GM19467 (cell line): ENCODE results near the gene CTDSP1.

Experiments
- ATAC-seq: cut with Tn5 transposase; IDR thresholded peaks from one replicate; pipeline ENCODE4 v1.9.1; 2021; ENCODE audit warnings: mild to moderate bottlenecking, moderate library complexity; ENCODE audit not compliant: unreplicated experiment

The CTDSP1 gene, protein sequence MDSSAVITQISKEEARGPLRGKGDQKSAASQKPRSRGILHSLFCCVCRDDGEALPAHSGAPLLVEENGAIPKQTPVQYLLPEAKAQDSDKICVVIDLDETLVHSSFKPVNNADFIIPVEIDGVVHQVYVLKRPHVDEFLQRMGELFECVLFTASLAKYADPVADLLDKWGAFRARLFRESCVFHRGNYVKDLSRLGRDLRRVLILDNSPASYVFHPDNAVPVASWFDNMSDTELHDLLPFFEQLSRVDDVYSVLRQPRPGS

DNA sequence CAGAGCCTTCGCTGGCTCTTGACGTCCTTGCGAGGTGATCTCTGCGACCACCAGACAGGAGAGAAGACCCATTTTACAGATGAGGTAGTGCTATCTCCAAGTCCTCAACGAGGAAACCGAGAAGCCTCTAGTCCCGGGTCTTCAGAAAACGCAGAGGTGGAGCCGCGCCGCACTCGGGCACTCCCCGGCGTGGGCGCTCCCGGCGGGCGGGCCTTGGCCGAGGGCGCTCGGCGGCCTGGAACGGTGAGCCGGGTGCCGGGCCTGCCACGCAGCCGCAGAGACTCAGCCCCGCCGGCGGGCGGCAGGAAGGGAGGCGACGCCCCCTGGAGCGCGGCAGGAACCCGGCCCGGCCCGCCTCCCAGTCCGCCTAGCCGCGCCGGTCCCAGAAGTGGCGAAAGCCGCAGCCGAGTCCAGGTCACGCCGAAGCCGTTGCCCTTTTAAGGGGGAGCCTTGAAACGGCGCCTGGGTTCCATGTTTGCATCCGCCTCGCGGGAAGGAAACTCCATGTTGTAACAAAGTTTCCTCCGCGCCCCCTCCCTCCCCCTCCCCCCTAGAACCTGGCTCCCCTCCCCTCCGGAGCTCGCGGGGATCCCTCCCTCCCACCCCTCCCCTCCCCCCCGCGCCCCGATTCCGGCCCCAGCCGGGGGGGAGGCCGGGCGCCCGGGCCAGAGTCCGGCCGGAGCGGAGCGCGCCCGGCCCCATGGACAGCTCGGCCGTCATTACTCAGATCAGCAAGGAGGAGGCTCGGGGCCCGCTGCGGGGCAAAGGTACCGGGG is at the start of gene CTDSP1:
TSS of gene CTDSP1 (plus strand) at position 478 of the 776 bp plus-strand sequence. CDS start at position 701, 223 bp downstream.
- peak; percentile 39 for ATAC-seq

DNA sequence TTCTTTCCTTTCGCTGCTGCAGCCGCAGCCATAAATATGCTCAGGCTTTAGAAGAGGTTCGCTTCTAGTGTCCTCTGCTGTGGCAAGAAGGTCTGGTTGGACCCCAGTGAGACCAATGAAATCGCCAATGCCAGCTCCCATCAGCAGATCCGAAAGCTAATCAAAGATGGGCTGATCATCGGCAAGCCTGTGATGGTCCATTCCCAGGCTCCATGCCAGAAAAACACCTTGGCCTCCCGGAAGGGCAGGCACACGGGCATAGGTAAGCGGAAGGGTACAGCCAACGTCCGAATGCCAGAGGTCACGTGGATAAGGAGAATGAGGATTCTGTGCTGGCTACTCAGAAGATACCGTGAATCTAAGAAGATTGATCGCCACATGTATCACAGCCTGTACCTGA is 45.6 kb upstream of the CTDSP1 start:
- ATAC-seq = no peak

DNA sequence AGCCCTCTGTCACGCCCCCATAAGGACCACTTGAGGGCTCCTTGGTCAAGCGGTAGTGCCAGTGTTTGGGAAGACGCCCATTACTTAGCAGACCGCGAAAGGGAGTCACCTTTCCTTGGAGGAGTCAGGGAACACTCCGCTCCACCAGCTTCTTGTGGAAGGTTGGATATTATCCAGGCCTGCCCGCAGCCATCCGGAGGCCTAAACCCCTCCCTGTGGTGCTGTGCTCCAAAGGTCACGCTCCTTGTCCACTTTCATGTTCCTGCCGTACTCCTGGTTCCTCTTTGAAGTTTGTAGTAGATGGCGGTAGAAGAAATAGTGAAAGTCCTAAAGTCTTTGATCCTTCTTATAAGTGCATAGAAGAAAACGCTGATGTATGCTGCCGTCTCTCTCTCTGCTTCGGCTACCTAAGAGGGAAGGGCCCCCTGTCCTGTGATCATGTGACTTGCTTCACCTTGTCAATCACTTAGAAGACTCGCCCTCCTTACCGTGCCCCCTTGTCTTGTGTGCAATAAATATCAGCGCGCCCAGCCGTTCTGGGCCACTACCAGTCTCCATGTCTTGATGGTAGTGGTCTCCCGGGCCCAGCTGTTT is 44.7 kb upstream of the CTDSP1 start:
- ATAC-seq = no peak

DNA sequence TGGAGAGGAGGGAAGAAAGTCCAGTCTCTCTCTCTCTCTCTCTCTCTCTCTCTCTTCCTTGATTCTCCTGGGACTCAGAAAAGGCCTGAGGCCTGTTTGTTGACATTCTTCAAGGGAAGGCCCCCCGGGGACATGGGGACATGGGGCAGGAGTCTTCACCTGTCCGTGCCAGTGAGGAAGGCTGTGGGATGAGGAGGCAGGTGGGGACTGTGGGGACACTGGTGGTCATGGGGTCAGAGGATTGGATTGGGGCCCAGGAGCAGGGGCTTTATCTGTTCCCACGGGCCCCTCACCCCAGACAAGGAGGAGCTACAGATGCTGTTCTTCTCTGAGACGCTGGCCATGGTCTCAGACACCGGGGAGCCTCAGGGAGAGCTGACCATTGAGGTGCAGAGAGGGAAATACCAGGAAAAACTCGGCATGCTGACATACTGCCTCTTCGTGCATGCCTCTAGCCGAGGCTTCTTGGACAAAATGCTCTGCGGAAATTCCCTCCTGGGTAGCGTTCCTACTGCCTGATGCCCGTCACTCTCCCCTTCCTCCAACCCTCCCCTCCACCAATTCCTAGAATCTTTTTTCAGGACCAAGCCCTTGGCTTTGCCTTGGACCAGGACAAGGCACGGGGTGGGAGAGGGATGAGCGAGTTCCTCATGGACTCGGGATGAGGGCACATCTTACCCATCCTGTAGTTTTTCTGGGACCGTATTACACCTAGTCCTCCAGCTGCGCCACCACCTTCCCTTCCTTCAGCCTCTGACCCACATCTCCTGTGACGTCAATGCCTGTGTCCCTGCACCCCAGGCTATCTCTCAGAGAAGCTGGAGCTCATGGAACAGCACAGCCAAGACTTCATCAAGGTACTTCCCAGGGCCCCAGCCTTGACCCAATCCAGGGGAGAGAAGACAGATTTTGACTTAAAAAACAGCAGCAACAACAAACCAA is 42.2 kb upstream of the CTDSP1 start:
- ATAC-seq = no peak

DNA sequence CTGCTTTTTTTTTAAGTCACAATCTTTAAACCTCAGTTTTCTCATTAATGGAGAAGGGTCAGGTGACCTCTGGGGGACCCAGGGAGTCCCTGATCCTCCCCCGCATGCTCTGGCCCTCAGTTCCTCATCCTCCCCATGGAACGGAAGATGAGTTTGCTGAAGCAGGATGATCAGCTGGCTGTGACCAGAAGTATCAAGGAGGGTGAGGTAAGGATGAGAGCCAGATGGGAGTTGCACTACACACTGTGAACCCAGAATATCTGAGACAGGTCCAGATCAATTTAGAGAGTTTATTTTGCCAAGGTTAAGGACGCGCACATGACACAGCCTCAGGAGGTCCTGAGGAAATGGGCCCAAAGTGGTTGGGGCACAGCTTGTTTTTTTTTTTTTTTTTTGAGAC is 39.2 kb upstream of the CTDSP1 start:
- no peak for ATAC-seq

DNA sequence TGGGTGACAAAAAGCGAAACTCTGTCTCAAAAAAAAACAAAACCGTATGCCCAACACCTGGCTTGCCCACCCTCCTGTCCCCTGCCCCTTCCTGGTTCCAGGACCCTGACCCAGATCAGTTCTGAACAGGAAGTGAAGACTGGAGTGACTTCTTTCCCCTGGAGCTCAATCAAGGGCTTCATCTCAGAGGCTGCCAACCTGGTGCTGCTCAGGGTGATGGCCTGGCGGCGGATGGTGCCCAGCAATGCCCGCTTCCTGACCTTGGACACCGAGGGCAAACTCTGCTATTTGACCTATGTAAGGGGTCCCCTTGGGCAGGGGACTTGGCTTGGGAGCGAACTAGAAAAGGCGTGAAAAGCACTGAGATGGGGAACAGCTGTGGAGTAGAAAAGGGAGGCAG is 37.1 kb upstream of the CTDSP1 start:
- no peak for ATAC-seq

DNA sequence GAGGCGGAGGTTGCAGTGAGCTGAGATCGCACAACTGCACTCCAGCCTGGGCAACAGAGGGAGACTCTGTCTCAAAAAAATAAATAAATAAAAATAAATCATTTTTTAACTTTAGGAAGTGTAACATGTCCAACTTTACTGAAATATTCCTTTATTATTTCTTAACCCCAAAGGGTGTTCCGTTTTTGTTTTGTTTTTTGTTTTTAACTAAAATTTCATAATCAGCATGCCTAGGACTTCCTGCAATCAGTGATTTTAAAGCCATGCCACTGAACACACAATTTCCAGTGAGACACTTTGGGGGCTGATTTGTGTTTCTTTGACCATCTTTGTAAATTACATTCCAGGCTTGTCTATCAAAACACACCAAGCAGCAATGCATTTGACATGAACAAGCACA is 35.9 kb upstream of the CTDSP1 start:
- ATAC-seq = no peak

DNA sequence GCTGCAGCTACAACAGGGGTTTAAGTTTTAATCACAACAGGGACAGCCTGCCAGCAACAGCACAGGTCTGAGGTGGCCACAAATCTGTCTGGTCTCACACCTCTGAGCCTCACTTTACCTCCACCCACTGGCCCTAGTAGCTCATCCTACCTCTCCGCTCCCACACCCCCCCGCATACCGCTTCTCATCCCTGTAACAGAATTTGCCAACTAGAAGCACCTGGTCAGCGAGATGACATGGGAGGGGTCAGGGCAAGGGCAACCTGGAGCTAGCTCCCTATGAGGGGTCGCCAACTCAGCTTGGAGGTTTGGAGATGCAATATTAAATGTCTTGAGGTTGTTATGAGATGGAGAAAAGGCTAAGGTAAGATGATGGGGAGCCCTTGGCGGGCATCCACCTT is 35.5 kb upstream of the CTDSP1 start:
- ATAC-seq = no peak

DNA sequence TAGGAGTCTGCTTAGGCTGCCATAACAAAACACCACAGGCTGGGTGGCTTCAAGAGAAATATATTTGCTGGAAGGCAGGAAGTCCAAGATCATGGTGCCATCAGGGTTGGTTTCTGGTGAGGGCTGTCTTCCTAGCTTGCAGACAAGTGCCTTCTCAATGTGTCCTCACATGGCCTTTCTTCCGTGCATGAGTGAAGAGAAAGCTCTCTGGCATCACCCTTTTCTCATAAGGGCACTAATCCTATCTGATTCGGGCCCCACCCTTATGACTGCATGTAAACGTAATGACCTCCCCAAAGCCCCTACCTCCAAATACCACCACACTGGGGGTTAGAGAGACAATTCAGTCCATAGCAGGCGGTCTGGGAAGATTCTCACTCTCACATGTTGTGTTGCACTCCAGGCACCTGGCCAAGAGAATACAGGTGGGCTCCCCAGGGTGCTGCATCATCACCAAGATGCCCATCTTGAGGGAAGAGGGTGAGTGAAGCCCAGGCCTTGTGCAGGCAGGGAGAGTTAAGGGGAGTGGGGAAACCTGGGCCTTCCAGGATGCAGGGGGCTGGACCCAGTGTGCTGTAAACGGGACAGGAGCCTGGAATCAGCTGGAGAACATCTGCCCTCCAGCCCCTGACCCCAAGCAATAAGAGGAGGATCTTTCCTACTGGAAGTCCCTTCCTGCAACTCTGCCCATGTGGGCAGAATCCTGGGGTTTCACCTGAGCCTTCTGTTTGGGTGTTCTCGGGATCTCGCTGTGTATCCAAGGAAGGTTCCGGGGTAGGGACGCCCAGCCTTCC is 32.9 kb upstream of the CTDSP1 start:
- ATAC-seq = no peak

DNA sequence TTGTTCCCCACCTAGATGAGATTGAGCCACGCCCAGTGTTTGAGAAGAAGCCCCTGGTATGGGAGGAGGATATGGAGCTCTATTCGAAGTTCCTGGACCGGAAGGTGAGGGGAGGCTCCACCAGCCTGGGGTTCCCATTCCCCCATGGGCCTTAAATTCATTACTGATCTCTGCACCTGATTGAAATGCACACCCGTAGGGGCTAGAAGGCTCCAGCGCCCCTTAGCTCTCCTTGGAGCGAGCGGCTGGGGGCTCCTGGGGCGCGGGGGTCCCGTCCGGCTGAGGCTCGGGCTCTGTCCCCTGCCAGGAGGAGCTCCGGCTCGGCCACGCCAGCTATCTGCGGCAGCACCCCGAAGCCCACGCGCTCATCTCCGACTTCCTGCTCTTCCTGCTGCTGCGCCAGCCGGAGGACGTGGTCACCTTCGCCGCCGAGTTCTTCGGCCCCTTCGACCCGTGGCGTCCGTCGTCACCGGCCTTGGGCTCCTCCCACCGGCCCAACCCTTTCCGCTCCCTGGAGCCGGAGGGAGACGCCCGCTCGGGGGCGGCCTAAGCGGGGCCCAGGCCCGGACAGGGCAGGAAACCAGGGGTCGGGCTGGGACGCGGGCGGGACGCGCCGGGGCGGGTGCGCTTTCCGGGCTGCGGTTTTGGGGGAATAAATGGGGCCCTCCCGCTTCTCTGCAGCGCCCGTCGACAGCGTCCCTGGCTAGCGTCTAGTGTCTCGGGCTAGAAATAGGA is 32.1 kb upstream of the CTDSP1 start:
- ATAC-seq = peak; percentile 95

DNA sequence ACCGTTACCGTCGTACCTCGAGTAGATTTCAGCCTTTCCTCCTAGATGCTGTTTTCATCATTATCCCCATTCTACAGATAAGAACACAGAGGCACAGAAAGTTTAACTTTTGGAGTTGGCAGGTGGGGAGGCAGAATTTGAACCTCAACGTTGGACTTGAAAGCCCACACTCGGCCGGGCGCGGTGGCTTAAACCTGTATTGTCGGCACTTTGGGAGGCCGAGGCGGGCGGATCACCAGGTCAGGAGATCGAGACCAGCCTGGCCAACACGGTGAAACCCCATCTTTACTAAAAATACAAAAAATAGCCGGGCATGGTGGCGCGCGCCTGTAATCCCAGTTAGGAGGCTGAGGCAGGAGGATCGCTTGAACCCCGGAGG is 31.5 kb upstream of the CTDSP1 start:
- ATAC-seq = no peak

DNA sequence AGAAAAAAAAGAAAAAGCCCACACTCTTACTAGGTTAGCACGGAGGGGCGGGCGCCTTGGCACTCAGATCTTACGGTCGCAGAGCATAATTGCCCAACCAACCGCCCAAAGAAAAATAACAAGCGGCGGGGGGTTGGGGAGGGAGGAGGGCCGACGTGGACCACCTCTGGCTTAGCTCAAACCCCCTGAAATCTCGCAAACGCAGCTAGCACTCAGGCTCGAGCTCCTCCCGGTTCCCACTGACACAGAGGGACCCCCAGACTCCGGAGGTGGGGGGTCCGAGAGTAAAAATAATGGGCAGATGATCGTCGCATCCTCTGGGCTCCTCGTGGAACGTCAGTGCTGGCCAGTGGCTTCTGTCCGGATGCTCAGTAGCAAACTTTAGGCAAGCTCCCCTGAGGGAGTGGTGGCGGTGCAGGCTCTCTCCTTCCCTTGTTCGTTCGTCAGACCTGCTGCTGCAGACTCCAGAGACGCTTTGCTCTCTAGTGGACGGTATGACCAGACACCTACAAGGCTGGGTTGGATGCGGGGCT is 31.0 kb upstream of the CTDSP1 start:
- no peak for ATAC-seq

DNA sequence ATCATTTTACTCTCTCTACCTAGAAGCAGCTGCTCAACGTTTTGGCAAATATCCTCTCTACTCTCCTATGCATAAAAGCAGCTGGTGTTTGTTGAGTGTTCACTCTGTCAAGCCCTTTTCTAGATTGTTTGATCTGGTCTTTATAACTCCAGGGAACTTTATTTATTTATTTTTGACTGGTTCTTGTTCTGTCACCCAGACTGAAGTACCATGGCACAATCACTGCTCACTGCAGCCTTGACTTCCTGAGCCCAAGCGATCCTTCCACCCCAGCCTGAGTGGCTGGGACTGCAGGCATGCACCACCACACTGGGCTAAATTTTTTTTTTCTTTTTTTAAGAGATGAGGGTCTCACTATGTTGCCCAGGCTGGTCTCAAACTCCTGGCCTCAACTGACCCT is 30.3 kb upstream of the CTDSP1 start:
- ATAC-seq = no peak

DNA sequence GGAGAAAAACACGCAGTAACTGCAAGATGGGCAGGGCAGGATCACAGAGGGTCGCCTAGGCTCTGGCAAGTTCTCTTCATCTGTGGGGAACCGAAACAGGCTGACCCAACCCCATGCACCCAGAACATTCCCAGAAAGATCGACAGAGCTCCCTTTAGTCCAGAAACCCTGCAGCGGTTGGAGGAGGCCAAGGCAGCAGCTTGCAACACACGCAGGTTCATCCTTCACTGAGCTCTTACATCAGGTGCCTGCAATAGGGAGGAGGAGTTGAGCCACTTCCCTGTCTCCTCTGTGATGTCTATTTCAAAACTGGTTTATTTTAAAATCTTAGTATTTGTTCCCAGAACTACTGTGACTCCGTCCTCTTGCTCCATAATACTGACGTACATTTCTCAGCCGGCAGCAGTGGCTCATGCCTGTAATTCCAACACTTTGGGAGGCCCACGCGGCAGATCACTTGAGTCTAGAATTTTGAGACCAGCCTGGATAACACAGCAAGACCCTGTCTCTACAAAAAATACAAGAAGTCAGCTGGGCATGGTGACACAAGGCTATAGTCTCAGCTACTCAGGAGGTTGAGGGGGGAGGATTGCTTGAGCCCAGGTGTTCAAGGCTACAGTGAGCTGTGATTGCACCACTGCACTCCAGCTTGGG is 29.1 kb upstream of the CTDSP1 start:
- no peak for ATAC-seq

DNA sequence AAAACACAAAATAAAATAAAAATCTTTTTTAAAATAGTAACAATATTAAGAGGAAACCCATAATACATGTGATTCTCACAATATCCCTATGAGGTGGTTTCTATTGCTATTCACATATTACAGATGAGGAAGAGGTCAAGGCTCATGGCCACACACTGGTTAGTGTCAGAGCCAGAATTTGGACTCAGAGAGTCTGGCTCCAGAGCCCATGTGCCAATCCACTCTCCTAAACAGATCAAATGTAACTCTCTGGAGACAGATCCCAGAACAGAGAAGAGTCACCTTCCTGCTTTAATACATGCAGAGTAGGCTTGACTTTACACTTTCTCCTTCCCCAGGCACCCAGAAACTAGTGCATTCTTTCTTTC is 27.7 kb upstream of the CTDSP1 start:
- ATAC-seq = no peak

DNA sequence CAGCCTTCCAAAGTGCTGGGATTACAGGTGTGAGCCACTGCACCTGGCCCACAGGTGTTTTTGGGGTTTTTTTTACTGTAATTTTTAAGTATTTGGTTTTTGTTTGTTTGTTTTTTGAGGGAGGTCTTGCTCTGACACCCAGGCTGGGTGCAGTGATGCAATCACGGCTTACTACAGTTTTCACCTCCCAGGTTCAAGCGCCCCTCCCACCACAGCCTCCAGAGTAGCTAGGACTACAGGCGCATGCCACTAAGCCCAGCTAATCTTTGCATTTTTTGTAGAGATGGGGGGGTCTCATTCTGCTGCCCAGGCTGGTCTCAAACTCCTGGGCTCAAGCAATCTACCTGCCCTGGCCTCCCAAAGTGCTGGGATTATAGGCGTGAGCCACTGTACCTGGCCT is 24.9 kb upstream of the CTDSP1 start:
- no peak for ATAC-seq

DNA sequence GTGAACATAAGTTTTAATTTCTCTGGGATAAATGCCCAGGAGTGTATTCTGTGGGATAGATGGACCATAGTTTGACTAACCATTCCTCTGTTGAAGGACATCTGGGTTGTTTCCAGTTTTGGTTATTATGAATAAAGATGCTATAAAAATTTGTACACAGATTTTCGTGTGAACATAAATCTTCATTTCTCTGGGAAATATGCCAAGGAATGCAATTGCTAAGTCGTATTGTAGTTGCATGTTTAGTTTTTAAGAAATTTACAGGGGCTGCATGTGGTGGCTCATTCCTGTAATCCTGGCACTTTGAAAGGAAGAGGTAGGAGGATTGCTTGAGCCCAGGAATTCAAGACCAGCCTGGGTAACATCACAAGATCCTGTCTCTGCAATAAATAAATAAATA is 24.5 kb upstream of the CTDSP1 start:
- no peak for ATAC-seq

DNA sequence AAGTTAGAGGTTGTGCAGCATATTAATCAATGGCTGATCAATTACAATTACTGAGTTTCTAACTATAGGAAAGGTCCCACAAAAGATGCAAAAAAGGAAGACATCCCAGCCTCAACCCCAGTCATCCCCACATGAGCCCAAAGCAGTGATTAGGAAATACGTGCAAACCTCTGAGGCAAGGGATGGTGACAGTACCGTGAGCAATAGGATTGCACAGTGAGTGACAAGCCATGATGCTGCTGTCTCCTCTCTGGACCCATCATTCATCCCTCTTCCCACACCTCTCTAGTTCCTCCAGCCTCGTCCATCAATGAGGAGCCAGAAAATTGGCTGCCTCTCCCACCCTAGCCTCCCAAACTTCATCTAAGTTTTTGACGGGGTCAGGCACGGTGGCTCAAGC is 21.6 kb upstream of the CTDSP1 start:
- ATAC-seq = no peak

DNA sequence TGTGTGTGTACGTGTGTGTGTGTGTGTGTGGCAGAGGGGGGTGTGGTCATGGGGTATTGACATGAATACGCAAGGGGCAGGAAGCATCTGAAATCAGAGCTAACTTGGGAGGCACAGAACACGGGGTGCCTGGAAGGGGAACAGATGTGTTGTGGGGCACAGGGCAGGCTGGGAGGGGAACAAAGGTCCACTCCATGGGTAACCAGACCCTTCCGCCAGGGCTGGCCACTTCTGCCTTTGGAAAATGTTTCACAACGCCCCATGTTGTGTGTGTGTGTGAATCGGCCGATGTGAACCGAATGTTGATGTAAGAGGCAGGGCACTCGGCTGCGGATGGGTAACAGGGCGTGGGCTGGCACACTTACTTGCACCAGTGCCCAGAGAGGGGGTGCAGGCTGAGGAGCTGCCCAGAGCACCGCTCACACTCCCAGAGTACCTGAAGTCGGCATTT is 17.7 kb upstream of the CTDSP1 start, which contains the start of gene SLC11A1:
TSS of gene SLC11A1 (plus strand) at position 358 of the 451 bp plus-strand sequence. CDS start 96 bp downstream, outside the sequence.
- ATAC-seq = no peak
